ENCODE results near the gene CALU.

The CALU gene

GRCh38 chr7:128740996-128741395 lies 1.8 kb downstream of the CALU start:
- no peak for DNase-seq (ENCODE audit: low read depth)
- TF ChIP-seq, protein P1, sequence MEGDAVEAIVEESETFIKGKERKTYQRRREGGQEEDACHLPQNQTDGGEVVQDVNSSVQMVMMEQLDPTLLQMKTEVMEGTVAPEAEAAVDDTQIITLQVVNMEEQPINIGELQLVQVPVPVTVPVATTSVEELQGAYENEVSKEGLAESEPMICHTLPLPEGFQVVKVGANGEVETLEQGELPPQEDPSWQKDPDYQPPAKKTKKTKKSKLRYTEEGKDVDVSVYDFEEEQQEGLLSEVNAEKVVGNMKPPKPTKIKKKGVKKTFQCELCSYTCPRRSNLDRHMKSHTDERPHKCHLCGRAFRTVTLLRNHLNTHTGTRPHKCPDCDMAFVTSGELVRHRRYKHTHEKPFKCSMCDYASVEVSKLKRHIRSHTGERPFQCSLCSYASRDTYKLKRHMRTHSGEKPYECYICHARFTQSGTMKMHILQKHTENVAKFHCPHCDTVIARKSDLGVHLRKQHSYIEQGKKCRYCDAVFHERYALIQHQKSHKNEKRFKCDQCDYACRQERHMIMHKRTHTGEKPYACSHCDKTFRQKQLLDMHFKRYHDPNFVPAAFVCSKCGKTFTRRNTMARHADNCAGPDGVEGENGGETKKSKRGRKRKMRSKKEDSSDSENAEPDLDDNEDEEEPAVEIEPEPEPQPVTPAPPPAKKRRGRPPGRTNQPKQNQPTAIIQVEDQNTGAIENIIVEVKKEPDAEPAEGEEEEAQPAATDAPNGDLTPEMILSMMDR (IDR thresholded peaks at IDR 0.05; ENCODE audit: control insufficient read depth, insufficient read depth, low read depth, low read length, missing control alignments): no peak
- H3K4me3 ChIP-seq (ENCODE audit: control insufficient read depth, low read depth, low read length): peak overlapping the region; percentile 94

DNA sequence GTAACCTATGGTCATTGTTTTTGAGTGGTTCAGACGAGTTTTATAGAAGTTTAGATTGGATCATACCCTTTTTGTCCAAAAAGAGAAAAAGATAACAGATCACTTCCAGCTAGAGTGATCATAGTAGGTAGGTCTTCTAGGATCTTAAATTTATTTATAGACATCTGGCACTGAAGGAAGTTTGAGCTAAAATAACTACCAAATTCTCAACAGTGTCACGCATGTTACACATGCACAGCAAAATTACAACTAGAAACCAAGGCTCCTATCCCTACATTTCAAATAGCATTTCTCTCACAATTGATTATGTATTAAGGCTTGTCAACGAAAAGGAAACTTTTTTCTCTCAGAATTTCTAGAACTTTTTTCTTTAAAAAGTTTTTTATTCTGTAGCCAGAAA lies 2.3 kb downstream of the CALU start:
- TF ChIP-seq, protein P1 (IDR thresholded peaks at IDR 0.05; ENCODE audit: control insufficient read depth, insufficient read depth, low read depth, low read length, missing control alignments): no peak
- H3K4me3 ChIP-seq (ENCODE audit: control insufficient read depth, low read depth, low read length): peak overlapping the region; percentile 94
- no peak for DNase-seq (ENCODE audit: low read depth)

DNA sequence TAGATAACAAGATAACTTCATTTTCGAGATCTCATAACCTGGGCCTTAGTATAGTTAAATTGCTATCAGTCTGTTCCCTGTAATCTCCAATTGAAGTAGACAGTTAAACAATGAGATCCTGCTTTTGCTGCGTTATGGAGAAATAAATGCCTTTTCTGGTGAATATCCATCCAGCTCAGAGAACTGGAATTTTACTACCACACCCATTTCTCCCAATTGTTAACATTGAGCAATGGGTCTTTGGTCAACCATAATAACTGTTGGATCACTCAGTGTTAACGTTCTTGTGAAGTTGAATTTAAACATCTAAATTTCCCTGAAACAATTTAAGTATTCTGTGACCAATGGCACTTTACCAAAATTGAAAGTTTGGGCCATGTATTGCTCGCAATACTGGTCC lies 3.0 kb downstream of the CALU start:
- H3K4me3 ChIP-seq (ENCODE audit: control insufficient read depth, low read depth, low read length): peak overlapping the region; percentile 94; the same call in 1 of the 2 replicates
- TF ChIP-seq, protein P1 (IDR thresholded peaks at IDR 0.05; ENCODE audit: control insufficient read depth, insufficient read depth, low read depth, low read length, missing control alignments): no peak
- peak; percentile 56 for DNase-seq (ENCODE audit: low read depth)

- TF ChIP-seq, protein P1 (IDR thresholded peaks at IDR 0.05; ENCODE audit: control insufficient read depth, insufficient read depth, low read depth, low read length, missing control alignments): no peak
- H3K4me3 ChIP-seq (ENCODE audit: control insufficient read depth, low read depth, low read length): no peak overlapping the region
- DNase-seq (ENCODE audit: low read depth): no peak
Observed at GRCh38 chr7:128743112-128743772, 4.1 kb downstream of the CALU start.

DNA sequence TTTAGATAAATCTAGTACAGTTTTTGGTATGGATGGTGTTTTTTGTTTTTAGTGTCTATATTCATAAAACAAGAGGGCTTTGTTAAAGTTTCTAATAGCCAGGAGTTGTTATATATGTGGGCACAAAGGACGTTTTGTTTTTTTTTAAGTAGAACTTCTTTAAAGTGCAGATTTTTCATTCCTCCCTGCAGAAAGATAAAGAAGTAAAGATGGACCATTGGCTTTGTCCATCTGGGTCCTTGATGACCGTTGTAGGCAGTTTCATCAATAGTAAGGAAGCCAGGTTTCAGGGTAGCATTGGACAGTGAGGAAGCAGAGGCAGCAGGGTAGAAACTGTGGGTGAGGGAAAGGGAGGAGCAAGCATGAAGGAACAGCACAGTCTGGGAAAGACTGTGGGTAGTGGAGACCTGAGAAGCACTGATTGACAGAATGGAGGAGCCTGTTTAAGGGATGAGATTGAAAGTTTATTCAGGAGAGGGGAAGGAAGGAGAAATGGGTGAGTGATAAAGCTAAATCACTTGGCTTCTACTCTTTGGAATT lies 5.3 kb downstream of the CALU start:
- DNase-seq (ENCODE audit: low read depth): no peak
- H3K4me3 ChIP-seq (ENCODE audit: control insufficient read depth, low read depth, low read length): no peak overlapping the region
- TF ChIP-seq, protein P1 (IDR thresholded peaks at IDR 0.05; ENCODE audit: control insufficient read depth, insufficient read depth, low read depth, low read length, missing control alignments): no peak

- no peak for DNase-seq (ENCODE audit: low read depth)
- no peak overlapping the region for H3K4me3 ChIP-seq (ENCODE audit: control insufficient read depth, low read depth, low read length)
- TF ChIP-seq, protein P1 (IDR thresholded peaks at IDR 0.05; ENCODE audit: control insufficient read depth, insufficient read depth, low read depth, low read length, missing control alignments): no peak
Observed at GRCh38 chr7:128745706-128746105, 6.5 kb downstream of the CALU start.

All from AG09309 (cell line).